ENCODE results near the gene PCAT6.
"Not testable (repeated sequence)": the region's sequence is repeated elsewhere in the genome, so short reads cannot be mapped to it uniquely, and the experiment has no call there.

DNA sequence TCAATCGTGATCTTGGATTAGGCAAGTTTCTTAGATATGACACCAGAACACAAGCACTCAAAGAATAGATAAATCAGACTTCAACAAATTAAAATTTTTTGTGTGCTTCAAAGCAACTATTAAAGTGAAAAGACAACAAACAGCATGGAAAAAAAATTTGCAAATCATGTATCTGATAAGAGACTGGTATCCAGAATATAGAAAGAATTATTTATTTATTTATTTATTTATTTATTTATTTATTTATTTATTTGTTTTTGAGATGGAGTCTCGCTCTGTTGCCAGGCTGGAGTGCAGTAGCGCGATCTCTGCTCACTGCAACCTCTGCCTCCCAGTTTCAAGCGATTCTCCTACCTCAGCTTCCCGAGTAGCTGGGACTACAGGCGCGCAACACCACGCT lies 18.5 kb downstream of the PCAT6 start:
- TF ChIP-seq, protein P1, sequence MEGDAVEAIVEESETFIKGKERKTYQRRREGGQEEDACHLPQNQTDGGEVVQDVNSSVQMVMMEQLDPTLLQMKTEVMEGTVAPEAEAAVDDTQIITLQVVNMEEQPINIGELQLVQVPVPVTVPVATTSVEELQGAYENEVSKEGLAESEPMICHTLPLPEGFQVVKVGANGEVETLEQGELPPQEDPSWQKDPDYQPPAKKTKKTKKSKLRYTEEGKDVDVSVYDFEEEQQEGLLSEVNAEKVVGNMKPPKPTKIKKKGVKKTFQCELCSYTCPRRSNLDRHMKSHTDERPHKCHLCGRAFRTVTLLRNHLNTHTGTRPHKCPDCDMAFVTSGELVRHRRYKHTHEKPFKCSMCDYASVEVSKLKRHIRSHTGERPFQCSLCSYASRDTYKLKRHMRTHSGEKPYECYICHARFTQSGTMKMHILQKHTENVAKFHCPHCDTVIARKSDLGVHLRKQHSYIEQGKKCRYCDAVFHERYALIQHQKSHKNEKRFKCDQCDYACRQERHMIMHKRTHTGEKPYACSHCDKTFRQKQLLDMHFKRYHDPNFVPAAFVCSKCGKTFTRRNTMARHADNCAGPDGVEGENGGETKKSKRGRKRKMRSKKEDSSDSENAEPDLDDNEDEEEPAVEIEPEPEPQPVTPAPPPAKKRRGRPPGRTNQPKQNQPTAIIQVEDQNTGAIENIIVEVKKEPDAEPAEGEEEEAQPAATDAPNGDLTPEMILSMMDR (IDR thresholded peaks at IDR 0.05) = not testable (repeated sequence)
- TF ChIP-seq POLR2A (IDR thresholded peaks at IDR 0.05) = not testable (repeated sequence)

Data from prostate gland (tissue), 2 donors.